Measurements from ENCODE around the gene PURA. TPM values are rescaled to one million over a fixed set of nuclear protein-coding genes. Genes with fewer than 3 reads are reported as not detected.

Gene PURA
- total RNA-seq, 2 donors from 2014 or later, result 11.1 to 14.3 TPM

DNA sequence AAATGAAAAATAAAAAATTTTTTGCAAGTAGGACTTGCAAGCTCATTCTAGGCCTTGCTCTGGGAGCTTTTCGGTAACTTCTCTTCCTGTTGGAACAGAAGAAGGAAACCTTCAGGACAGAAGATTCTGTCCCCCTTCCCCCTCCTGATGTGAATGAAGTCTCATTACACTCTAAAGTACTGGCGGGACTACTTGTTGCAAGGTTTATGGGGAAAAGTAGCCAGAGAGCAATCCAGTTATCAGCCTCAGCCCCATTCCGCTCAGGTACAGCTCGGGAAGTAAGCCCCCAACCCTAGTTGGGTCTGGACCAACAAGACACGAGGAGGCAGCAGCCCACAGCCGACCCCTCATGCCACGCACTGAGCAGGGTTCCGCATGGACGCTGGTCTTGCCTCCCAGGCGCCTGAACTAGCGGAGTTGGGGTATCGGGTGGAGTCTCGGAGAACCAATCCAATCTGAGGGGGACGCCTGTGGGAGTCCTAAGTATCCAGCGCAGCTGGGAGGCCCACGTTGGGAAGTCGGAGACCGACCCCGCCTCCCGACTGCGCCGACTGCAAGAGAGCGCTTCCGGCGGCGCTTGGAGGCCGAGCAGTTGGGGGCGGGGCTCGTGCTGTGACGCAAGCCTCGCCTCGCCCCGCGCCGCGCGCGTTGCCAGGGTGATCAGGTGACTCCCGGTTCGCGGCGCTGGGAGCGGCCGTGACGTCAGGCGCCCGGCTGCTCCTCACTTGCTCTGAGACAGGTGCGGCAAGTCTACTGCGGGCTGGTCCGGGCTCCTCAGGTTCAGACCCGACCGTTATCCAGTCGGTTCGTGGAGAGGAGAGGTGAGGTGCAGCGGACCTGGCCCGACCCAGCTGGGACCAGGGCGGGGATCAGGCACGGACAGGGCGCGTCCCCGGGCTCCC is 60.8 kb downstream of the PURA start, which contains the start of gene CYSTM1:
CYSTM1 (plus strand) TSS at position 724 of the 902 bp plus-strand sequence. CDS start 19,278 bp downstream, outside the sequence.
- Mint-ChIP-seq H3K27me3 (no peaks in the 10 kb centered on the region), H3K36me3 (ENCODE audit: low read depth) (no peaks in the 10 kb centered on the region), H3K4me3 (peak within 1 kb of the TSS; percentile 93), H3K27ac (peak within 1 kb of the TSS; percentile 92), H3K4me1 (peaks cover 7% of the 10 kb centered on the region), H3K9me3 (no peaks in the 10 kb centered on the region)
- peak; percentile 97 for ATAC-seq (replicated peaks)

Other genes with a start within 250 kb of the PURA start
- under 1 TPM; 0.11 to 0.48 TPM for gene NRG2, start 70.8 kb upstream of the PURA start, total RNA-seq
- 1 to 10 TPM; 2.4 to 6.7 TPM for gene IGIP, start 11.8 kb downstream of the PURA start, total RNA-seq
- gene CYSTM1, start 61.1 kb downstream of the PURA start, total RNA-seq, result 10 to 100 TPM; 11.3 to 11.9 TPM
- gene PFDN1, start 189.0 kb downstream of the PURA start, total RNA-seq, result 10 to 100 TPM; 40.1 to 64.1 TPM
- gene HBEGF, start 232.5 kb downstream of the PURA start, total RNA-seq, result 10 to 100 TPM; 12.6 to 22.9 TPM
- under 1 TPM; 0.26 TPM for gene SLC4A9, start 246.1 kb downstream of the PURA start, total RNA-seq